ENCODE data around the gene ENTPD6.

- no peak for TF ChIP-seq CTCF (IDR thresholded peaks at IDR 0.05; ENCODE audit: poor library complexity, severe bottlenecking)
- no peak for TF ChIP-seq POLR2AphosphoS5 (IDR thresholded peaks at IDR 0.05)
- no peak for TF ChIP-seq EP300 (conservative IDR thresholded peaks at IDR 0.05; ENCODE audit: poor library complexity, severe bottlenecking)
- TF ChIP-seq RAD21 (conservative IDR thresholded peaks at IDR 0.05) = no peak
- no peak for TF ChIP-seq EZH2 (IDR thresholded peaks at IDR 0.05; ENCODE audit: borderline replicate concordance, insufficient read depth, low read length, poor library complexity, severe bottlenecking)
- TF ChIP-seq SMC3 (conservative IDR thresholded peaks at IDR 0.05; ENCODE audit: poor library complexity) = no peak
Measured at GRCh38 chr20:25203089-25203488, 7.6 kb downstream of the ENTPD6 start.
